ENCODE results near the gene CTRB1. TPM values are rescaled to one million over a fixed set of nuclear protein-coding genes. Genes with fewer than 3 reads are reported as not detected.
A peak's percentile ranks its signal among the peaks of the same experiment; 100 is the strongest.

The CTRB1 gene
- total RNA-seq, 1 experiment from 2014 or later, result 5.6 TPM

DNA sequence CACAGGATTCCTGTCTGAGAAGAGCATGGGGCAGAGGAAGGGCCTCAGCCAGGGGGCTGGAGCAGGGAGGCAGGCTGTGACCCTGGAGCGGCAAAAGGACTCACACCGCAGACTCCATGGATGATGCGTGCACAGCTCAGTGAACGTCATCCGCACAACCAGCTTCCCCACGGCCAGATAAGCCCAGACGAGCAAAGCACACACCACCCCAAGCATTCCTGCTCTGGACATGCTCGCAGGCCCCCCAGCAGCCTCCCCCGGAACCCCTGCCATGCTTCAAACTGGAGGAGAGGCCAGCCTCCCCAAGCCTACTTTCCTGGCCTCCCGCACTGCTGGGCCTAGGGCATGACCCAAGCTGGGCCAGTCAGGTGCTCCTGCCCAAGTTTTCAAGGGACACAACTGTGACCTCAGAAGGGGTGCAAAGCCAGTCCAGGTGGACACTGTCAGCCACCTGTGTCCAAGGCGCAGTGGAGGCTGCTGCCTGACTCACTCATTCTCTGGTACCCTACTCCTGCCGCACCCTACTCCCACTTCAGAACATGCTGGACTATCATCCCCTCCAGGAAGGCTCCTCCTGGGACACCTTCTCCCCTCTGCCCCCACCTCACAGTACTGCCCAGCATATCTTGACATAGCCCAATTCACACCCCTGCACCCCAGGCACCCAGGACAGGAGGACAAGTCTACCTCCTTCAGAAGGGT lies 27.9 kb downstream of the CTRB1 start:
- intact Hi-C loops (cut with micrococcal nuclease), result no loop called here
- Histone ChIP-seq H3K4me3 (replicated peaks in 1 of 2; ENCODE audit: low read depth in 1 of 2, low read length in 2 of 2) (peak overlapping the region in 1 of 2 experiments; percentile 30; a peak in 1 of 4 replicates), H3K79me2 (ENCODE audit: insufficient read depth, low read length) (peaks cover 84% of the 10 kb centered on the region), H2AFZ (ENCODE audit: low read depth, low read length, poor library complexity, severe bottlenecking) (no peak overlapping the region), H3K4me1 (ENCODE audit: control insufficient read depth in 1 of 2, insufficient read depth in 2 of 2, low read length in 2 of 2) (peaks cover 68 to 72% of the 10 kb centered on the region in 2 experiments), H4K20me1 (ENCODE audit: insufficient read depth) (no peaks in the 10 kb centered on the region), H3K36me3 (ENCODE audit: control insufficient read depth in 1 of 2, insufficient read depth in 2 of 2, low read length in 2 of 2) (peaks cover 2% of the 10 kb centered on the region in 2 experiments; a peak in 1 of 4 replicates), H3K9ac (ENCODE audit: low read length) (peak overlapping the region; percentile 67), H3K4me2 (ENCODE audit: low read length) (peak overlapping the region; percentile 64), H3K27ac (ENCODE audit: low read depth, low read length) (peak overlapping the region; percentile 97), H3K9me2 (ENCODE audit: insufficient read depth) (no peaks in the 10 kb centered on the region), H3K9me3 (ENCODE audit: control insufficient read depth in 1 of 2, insufficient read depth in 1 of 2, low read depth in 1 of 2, low read length in 2 of 2) (no peaks in the 10 kb centered on the region), H3K27me3 (ENCODE audit: insufficient read depth, low read length) (no peaks in the 10 kb centered on the region)
- CTCF ChIA-PET, result interaction anchor here (1.1 to 1.9 kb wide), 4 partner anchors 13 to 218 kb away, joined by 3 to 12 read pairs (median 4); no protein-coding TSS in a partner anchor
- TF ChIP-seq EZH2 (IDR thresholded peaks at IDR 0.05) (no peak), POLR2A (IDR thresholded peaks at IDR 0.05; ENCODE audit: borderline replicate concordance, extremely low read depth, insufficient read depth, insufficient read length) (no peak), YY1 (IDR thresholded peaks at IDR 0.05; ENCODE audit: extremely low read depth, insufficient replicate concordance, low read depth, low read length) (no peak), EGR1 (IDR thresholded peaks at IDR 0.05; ENCODE audit: low read depth) (no peak), JUND (IDR thresholded peaks at IDR 0.05) (no peak), POLR2AphosphoS5 (IDR thresholded peaks at IDR 0.05; ENCODE audit: low read depth, low read length) (no peak), SP1 (IDR thresholded peaks at IDR 0.05; ENCODE audit: low read depth) (no peak), CBX3 (IDR thresholded peaks at IDR 0.05; ENCODE audit: low read depth) (no peak), SRF (IDR thresholded peaks at IDR 0.05; ENCODE audit: low read depth) (no peak), TCF7L2 (IDR thresholded peaks at IDR 0.05; ENCODE audit: borderline replicate concordance, extremely low read depth, insufficient read depth, insufficient read length) (no peak), RAD21 (IDR thresholded peaks at IDR 0.05; ENCODE audit: low read depth) (no peak), SIN3A (IDR thresholded peaks at IDR 0.05; ENCODE audit: low read depth) (no peak), ELF1 (IDR thresholded peaks at IDR 0.05; ENCODE audit: borderline replicate concordance, low read depth) (no peak)
- TF ChIP-seq, protein P1, sequence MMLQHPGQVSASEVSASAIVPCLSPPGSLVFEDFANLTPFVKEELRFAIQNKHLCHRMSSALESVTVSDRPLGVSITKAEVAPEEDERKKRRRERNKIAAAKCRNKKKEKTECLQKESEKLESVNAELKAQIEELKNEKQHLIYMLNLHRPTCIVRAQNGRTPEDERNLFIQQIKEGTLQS (IDR thresholded peaks at IDR 0.05), result no peak
- TF ChIP-seq, protein P2, sequence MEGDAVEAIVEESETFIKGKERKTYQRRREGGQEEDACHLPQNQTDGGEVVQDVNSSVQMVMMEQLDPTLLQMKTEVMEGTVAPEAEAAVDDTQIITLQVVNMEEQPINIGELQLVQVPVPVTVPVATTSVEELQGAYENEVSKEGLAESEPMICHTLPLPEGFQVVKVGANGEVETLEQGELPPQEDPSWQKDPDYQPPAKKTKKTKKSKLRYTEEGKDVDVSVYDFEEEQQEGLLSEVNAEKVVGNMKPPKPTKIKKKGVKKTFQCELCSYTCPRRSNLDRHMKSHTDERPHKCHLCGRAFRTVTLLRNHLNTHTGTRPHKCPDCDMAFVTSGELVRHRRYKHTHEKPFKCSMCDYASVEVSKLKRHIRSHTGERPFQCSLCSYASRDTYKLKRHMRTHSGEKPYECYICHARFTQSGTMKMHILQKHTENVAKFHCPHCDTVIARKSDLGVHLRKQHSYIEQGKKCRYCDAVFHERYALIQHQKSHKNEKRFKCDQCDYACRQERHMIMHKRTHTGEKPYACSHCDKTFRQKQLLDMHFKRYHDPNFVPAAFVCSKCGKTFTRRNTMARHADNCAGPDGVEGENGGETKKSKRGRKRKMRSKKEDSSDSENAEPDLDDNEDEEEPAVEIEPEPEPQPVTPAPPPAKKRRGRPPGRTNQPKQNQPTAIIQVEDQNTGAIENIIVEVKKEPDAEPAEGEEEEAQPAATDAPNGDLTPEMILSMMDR (IDR thresholded peaks at IDR 0.05 in 2 of 3, conservative IDR thresholded peaks at IDR 0.05 in 1 of 3; ENCODE audit: borderline replicate concordance in 1 of 3, insufficient read depth in 1 of 3, low read depth in 2 of 3, low read length in 2 of 3), result no peak
- TF ChIP-seq, protein P3, sequence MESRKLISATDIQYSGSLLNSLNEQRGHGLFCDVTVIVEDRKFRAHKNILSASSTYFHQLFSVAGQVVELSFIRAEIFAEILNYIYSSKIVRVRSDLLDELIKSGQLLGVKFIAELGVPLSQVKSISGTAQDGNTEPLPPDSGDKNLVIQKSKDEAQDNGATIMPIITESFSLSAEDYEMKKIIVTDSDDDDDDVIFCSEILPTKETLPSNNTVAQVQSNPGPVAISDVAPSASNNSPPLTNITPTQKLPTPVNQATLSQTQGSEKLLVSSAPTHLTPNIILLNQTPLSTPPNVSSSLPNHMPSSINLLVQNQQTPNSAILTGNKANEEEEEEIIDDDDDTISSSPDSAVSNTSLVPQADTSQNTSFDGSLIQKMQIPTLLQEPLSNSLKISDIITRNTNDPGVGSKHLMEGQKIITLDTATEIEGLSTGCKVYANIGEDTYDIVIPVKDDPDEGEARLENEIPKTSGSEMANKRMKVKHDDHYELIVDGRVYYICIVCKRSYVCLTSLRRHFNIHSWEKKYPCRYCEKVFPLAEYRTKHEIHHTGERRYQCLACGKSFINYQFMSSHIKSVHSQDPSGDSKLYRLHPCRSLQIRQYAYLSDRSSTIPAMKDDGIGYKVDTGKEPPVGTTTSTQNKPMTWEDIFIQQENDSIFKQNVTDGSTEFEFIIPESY (IDR thresholded peaks at IDR 0.05; ENCODE audit: extremely low read depth, insufficient replicate concordance, low read length), result no peak
- TF ChIP-seq, protein P4, sequence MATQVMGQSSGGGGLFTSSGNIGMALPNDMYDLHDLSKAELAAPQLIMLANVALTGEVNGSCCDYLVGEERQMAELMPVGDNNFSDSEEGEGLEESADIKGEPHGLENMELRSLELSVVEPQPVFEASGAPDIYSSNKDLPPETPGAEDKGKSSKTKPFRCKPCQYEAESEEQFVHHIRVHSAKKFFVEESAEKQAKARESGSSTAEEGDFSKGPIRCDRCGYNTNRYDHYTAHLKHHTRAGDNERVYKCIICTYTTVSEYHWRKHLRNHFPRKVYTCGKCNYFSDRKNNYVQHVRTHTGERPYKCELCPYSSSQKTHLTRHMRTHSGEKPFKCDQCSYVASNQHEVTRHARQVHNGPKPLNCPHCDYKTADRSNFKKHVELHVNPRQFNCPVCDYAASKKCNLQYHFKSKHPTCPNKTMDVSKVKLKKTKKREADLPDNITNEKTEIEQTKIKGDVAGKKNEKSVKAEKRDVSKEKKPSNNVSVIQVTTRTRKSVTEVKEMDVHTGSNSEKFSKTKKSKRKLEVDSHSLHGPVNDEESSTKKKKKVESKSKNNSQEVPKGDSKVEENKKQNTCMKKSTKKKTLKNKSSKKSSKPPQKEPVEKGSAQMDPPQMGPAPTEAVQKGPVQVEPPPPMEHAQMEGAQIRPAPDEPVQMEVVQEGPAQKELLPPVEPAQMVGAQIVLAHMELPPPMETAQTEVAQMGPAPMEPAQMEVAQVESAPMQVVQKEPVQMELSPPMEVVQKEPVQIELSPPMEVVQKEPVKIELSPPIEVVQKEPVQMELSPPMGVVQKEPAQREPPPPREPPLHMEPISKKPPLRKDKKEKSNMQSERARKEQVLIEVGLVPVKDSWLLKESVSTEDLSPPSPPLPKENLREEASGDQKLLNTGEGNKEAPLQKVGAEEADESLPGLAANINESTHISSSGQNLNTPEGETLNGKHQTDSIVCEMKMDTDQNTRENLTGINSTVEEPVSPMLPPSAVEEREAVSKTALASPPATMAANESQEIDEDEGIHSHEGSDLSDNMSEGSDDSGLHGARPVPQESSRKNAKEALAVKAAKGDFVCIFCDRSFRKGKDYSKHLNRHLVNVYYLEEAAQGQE (IDR thresholded peaks at IDR 0.05; ENCODE audit: low read depth), result no peak
- TF ChIP-seq, protein P5, sequence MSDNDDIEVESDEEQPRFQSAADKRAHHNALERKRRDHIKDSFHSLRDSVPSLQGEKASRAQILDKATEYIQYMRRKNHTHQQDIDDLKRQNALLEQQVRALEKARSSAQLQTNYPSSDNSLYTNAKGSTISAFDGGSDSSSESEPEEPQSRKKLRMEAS (IDR thresholded peaks at IDR 0.05), result no peak
- BruUV-seq (replicated peaks), result no TSS peak
- RAD21 ChIA-PET (ENCODE audit: low non-redundant PET in 1 of 2, low total read pairs in 2 of 2, uncharacterized antibody in 2 of 2, unreplicated experiment in 2 of 2), result interaction anchor here in 1 of 2 experiments (0.7 kb wide), 1 partner anchor 61 kb away, joined by 10 read pairs; no protein-coding TSS in a partner anchor
- POLR2A ChIA-PET, result interaction anchor here (1.5 to 2.0 kb wide), 2 partner anchors 21 to 59 kb away, joined by 3 to 10 read pairs; no protein-coding TSS in a partner anchor
- no peak for ATAC-seq
- DNase-seq (ENCODE audit: low read depth, low spot score), result no peak
